ENCODE data around the gene MYRIP.

Gene MYRIP

DNA sequence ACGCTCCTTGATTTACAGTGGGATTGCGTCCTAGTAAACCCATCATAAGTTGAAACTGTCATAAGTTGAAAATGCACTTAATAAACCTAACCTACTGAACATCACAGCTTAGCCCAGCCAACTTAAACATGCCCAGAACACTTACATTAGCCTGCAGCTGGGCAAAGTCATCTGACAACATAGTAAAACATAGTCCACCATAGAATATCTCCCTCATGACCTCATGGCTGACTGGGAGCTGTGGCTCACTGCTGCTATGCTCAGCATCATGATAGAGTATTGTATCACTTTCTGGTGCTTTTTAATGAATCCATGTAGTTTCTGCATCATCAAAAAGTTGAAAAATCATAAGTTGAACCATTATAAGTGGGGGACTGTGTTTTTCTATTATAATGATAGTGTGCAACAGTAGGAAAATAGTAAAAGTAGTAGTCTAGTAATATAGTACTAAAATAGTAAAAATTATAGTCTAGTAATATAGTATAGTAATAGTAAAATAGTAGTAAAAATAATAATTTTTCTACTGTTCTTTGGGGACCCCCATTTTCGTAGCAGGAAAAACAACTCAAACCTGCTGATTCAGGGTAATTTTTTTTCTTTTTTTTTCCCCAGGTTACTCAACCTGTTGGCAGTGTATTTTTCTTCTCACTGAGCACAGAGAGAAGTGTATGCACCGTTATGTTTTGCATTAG, 233.5 kb downstream of the MYRIP start:
- Histone ChIP-seq H3K4me1 (ENCODE audit: control insufficient read depth in 1 of 2, insufficient read depth in 2 of 2, low read length in 2 of 2) (no peaks in the 10 kb centered on the region), H3K9me3 (ENCODE audit: control insufficient read depth in 1 of 2, low read length in 2 of 2) (no peaks in the 10 kb centered on the region), H3K27me3 (ENCODE audit: control insufficient read depth in 1 of 2, insufficient read depth in 2 of 2, low read length in 2 of 2) (no peaks in the 10 kb centered on the region), H3K36me3 (ENCODE audit: control insufficient read depth in 1 of 2, insufficient read depth in 2 of 2, low read length in 2 of 2) (no peaks in the 10 kb centered on the region), H3K9ac (ENCODE audit: low read depth in 1 of 2, low read length in 2 of 2) (no peak overlapping the region), H3K4me3 (ENCODE audit: low read depth in 1 of 2, low read length in 2 of 2) (no peak overlapping the region), H3K27ac (ENCODE audit: low read depth, low read length) (no peak overlapping the region)

DNA sequence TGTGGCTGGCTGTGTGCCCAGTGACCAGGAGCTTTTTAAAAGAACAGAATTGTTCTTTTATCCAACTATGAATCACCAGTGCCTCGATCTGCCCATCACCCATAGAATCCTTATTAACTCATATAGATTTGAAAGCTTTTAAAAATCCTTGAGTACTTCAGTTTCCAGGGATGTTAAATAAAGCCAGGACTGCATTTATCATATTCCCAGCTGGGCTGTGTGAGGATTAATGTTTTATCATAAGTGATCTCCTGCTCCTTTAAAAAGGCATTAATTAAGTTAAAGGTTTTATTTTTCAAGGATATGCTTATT, 234.0 kb downstream of the MYRIP start:
- Histone ChIP-seq H3K36me3 (ENCODE audit: control insufficient read depth in 1 of 2, insufficient read depth in 2 of 2, low read length in 2 of 2) (no peaks in the 10 kb centered on the region), H3K4me1 (ENCODE audit: control insufficient read depth in 1 of 2, insufficient read depth in 2 of 2, low read length in 2 of 2) (no peaks in the 10 kb centered on the region), H3K27ac (ENCODE audit: low read depth, low read length) (no peak overlapping the region), H3K9ac (ENCODE audit: low read depth in 1 of 2, low read length in 2 of 2) (no peak overlapping the region), H3K9me3 (ENCODE audit: control insufficient read depth in 1 of 2, low read length in 2 of 2) (no peaks in the 10 kb centered on the region), H3K4me3 (ENCODE audit: low read depth in 1 of 2, low read length in 2 of 2) (no peak overlapping the region), H3K27me3 (ENCODE audit: control insufficient read depth in 1 of 2, insufficient read depth in 2 of 2, low read length in 2 of 2) (no peaks in the 10 kb centered on the region)

DNA sequence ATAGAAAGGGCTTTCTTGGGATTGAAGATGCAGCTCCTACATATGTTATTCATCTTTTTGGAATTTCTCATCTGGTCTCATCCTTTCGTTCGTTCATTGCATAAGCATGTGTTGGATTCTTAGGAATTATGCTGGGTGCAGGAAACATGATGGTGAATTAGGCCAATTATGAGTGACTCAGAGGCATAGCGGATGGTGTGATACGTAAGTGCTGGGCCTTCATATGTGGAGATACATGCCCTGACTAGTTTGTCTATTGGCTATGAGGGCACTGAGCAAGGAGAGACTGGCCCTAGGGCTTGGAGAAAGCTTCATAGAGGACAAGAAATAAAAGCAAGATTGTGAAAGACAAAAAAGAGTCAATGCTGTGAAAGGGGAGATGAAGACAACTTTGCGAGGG, 235.1 kb downstream of the MYRIP start:
- no peak overlapping the region for H3K4me3 ChIP-seq (ENCODE audit: low read depth in 1 of 2, low read length in 2 of 2)
- H3K27ac ChIP-seq (ENCODE audit: low read depth, low read length) = no peak overlapping the region
- H3K27me3 ChIP-seq (ENCODE audit: control insufficient read depth in 1 of 2, insufficient read depth in 2 of 2, low read length in 2 of 2) = no peaks in the 10 kb centered on the region
- no peaks in the 10 kb centered on the region for H3K4me1 ChIP-seq (ENCODE audit: control insufficient read depth in 1 of 2, insufficient read depth in 2 of 2, low read length in 2 of 2)
- H3K9ac ChIP-seq (ENCODE audit: low read depth in 1 of 2, low read length in 2 of 2) = no peak overlapping the region
- no peaks in the 10 kb centered on the region for H3K36me3 ChIP-seq (ENCODE audit: control insufficient read depth in 1 of 2, insufficient read depth in 2 of 2, low read length in 2 of 2)
- no peaks in the 10 kb centered on the region for H3K9me3 ChIP-seq (ENCODE audit: control insufficient read depth in 1 of 2, low read length in 2 of 2)

DNA sequence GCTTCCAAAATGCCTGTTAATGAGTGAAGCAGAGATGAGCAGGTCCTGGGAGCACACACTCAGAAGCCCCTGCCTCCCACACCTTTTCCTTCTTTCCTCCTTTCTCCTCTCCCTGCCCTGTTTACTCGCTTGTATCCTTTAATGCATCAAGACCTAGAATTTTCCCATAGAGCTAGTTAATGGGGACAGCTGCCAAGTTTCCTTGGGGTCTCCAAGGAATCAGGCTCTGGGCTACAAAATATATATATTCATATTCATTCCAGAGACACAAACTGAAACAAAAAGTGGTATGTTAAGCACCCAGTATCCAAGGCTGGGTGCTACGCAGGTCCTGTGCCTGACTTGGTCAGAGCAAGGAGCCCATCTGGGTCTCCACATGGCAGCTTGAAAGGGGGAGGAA, 235.6 kb downstream of the MYRIP start:
- Histone ChIP-seq H3K9me3 (ENCODE audit: control insufficient read depth in 1 of 2, low read length in 2 of 2) (no peaks in the 10 kb centered on the region), H3K27me3 (ENCODE audit: control insufficient read depth in 1 of 2, insufficient read depth in 2 of 2, low read length in 2 of 2) (no peaks in the 10 kb centered on the region), H3K4me1 (ENCODE audit: control insufficient read depth in 1 of 2, insufficient read depth in 2 of 2, low read length in 2 of 2) (no peaks in the 10 kb centered on the region), H3K27ac (ENCODE audit: low read depth, low read length) (no peak overlapping the region), H3K9ac (ENCODE audit: low read depth in 1 of 2, low read length in 2 of 2) (no peak overlapping the region), H3K36me3 (ENCODE audit: control insufficient read depth in 1 of 2, insufficient read depth in 2 of 2, low read length in 2 of 2) (no peaks in the 10 kb centered on the region), H3K4me3 (ENCODE audit: low read depth in 1 of 2, low read length in 2 of 2) (no peak overlapping the region)

DNA sequence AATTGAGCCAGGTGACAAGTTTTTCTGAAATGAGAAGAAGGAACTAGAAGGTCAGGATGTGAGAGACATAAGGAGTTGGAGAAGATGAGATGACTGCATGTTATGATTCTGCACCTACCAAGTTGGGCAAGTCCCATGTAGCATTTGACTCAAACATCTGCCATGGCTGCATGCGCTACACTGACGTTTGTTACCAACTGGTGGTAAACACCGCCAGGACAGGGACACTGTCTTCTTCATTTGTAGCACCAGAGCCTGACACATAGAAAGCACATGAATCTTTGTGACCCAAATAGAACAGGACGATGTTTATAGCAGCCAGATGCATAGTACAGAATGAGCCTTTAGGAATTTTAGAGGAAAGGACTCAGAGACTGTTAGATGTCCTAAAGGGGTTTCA, 236.7 kb downstream of the MYRIP start:
- no peaks in the 10 kb centered on the region for H3K27me3 ChIP-seq (ENCODE audit: control insufficient read depth in 1 of 2, insufficient read depth in 2 of 2, low read length in 2 of 2)
- no peaks in the 10 kb centered on the region for H3K4me1 ChIP-seq (ENCODE audit: control insufficient read depth in 1 of 2, insufficient read depth in 2 of 2, low read length in 2 of 2)
- no peak overlapping the region for H3K9ac ChIP-seq (ENCODE audit: low read depth in 1 of 2, low read length in 2 of 2)
- no peak overlapping the region for H3K4me3 ChIP-seq (ENCODE audit: low read depth in 1 of 2, low read length in 2 of 2)
- H3K36me3 ChIP-seq (ENCODE audit: control insufficient read depth in 1 of 2, insufficient read depth in 2 of 2, low read length in 2 of 2) = no peaks in the 10 kb centered on the region
- no peak overlapping the region for H3K27ac ChIP-seq (ENCODE audit: low read depth, low read length)
- H3K9me3 ChIP-seq (ENCODE audit: control insufficient read depth in 1 of 2, low read length in 2 of 2) = no peaks in the 10 kb centered on the region

DNA sequence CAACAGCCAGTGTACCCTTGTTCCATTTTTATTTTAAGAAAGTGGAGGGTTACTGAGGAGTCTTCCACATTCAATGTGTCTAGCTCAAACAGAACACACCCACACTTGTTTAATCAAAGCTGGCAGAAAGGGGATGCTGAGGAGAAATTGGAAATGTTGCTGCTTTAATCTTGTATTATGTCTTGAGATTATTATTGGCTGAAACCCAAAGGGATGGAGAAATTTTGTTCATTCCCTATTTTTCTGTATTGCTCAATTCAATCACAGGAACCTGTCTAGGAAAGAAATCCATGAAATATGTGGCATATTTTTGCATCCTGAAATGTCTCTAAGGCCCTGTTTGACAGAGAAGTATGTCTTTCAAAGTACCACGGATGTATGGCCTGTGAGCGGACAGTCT, 238.0 kb downstream of the MYRIP start:
- Histone ChIP-seq H3K36me3 (ENCODE audit: control insufficient read depth in 1 of 2, insufficient read depth in 2 of 2, low read length in 2 of 2) (no peaks in the 10 kb centered on the region), H3K4me3 (ENCODE audit: low read depth in 1 of 2, low read length in 2 of 2) (no peak overlapping the region), H3K4me1 (ENCODE audit: control insufficient read depth in 1 of 2, insufficient read depth in 2 of 2, low read length in 2 of 2) (no peaks in the 10 kb centered on the region), H3K9ac (ENCODE audit: low read depth in 1 of 2, low read length in 2 of 2) (no peak overlapping the region), H3K9me3 (ENCODE audit: control insufficient read depth in 1 of 2, low read length in 2 of 2) (no peaks in the 10 kb centered on the region), H3K27ac (ENCODE audit: low read depth, low read length) (no peak overlapping the region), H3K27me3 (ENCODE audit: control insufficient read depth in 1 of 2, insufficient read depth in 2 of 2, low read length in 2 of 2) (no peaks in the 10 kb centered on the region)

DNA sequence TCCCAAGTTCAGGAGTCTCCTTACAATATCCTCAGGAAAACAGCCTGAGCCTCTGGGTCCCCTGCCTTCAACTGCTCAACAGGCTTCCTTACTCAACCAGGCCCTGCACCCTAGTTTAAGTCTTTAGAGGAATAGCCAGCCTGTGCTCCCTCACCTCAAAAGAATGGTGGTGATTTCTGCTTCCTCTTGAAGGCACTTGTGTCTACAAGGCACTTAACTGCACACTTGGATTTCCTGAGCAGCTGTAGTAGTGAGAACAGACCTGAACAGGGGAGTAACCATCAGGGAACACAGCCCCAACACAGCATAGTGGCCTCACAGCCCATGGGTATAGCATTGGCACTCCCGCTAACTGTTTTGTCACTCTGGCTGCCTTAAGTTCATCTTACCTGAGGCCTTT, 244.3 kb downstream of the MYRIP start:
- no peaks in the 10 kb centered on the region for H3K4me1 ChIP-seq (ENCODE audit: control insufficient read depth in 1 of 2, insufficient read depth in 2 of 2, low read length in 2 of 2)
- H3K4me3 ChIP-seq (ENCODE audit: low read depth in 1 of 2, low read length in 2 of 2) = no peak overlapping the region
- H3K9ac ChIP-seq (ENCODE audit: low read depth in 1 of 2, low read length in 2 of 2) = no peak overlapping the region
- H3K9me3 ChIP-seq (ENCODE audit: control insufficient read depth in 1 of 2, low read length in 2 of 2) = no peaks in the 10 kb centered on the region
- H3K27me3 ChIP-seq (ENCODE audit: control insufficient read depth in 1 of 2, insufficient read depth in 2 of 2, low read length in 2 of 2) = no peaks in the 10 kb centered on the region
- no peaks in the 10 kb centered on the region for H3K36me3 ChIP-seq (ENCODE audit: control insufficient read depth in 1 of 2, insufficient read depth in 2 of 2, low read length in 2 of 2)
- no peak overlapping the region for H3K27ac ChIP-seq (ENCODE audit: low read depth, low read length)

DNA sequence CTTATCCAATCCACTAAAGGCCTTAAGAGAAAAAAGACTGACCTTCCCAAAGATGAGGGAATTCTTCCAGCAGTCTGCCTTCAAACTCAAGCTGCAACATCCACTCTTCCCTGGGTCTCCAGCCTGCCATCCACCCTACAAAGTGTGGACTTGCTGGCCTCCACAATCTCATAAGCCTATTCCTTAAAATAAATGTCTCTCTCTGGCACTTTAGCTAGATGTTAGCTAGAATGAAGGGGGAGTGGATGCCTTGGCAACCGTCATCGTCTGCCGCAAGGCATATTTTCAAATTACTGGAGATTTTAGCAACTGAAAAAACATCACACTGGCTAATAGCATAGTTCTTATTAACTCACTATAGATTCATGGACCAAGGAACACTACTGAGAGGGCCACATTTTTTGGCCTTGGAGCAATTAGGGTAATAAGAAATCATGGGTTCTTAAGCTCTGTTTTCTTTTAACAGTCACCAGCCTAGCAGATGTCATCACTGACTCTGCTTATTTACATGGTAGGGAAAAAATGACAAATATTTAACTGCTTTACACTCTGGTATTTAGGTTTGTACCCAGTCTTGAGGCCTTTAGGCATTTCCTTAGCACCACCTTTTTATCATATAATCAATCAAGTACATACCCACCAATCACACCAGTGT, 245.3 kb downstream of the MYRIP start:
- Histone ChIP-seq H3K27ac (ENCODE audit: low read depth, low read length) (no peak overlapping the region), H3K4me1 (ENCODE audit: control insufficient read depth in 1 of 2, insufficient read depth in 2 of 2, low read length in 2 of 2) (no peaks in the 10 kb centered on the region), H3K9ac (ENCODE audit: low read depth in 1 of 2, low read length in 2 of 2) (no peak overlapping the region), H3K9me3 (ENCODE audit: control insufficient read depth in 1 of 2, low read length in 2 of 2) (no peaks in the 10 kb centered on the region), H3K4me3 (ENCODE audit: low read depth in 1 of 2, low read length in 2 of 2) (no peak overlapping the region), H3K36me3 (ENCODE audit: control insufficient read depth in 1 of 2, insufficient read depth in 2 of 2, low read length in 2 of 2) (no peaks in the 10 kb centered on the region), H3K27me3 (ENCODE audit: control insufficient read depth in 1 of 2, insufficient read depth in 2 of 2, low read length in 2 of 2) (no peaks in the 10 kb centered on the region)

DNA sequence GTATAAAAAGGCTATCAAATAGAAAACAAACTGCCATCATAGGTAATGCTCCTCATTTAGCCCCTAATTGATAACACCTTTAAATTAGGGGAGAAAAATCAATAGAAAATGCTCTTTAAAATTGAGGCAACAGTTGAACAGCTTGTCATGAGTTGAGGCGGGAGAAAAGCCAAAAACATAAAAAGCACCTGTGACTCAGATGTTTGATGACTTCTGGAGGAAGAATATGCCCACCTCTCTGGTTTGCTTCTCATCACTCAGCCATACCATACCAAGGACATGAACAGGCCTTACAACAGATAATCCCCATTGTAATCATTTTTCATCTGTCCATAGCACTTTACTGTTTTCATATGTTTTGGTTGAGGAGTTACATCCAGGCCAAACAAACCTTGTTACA, 246.0 kb downstream of the MYRIP start:
- Histone ChIP-seq H3K27ac (ENCODE audit: low read depth, low read length) (no peak overlapping the region), H3K9me3 (ENCODE audit: control insufficient read depth in 1 of 2, low read length in 2 of 2) (no peaks in the 10 kb centered on the region)

DNA sequence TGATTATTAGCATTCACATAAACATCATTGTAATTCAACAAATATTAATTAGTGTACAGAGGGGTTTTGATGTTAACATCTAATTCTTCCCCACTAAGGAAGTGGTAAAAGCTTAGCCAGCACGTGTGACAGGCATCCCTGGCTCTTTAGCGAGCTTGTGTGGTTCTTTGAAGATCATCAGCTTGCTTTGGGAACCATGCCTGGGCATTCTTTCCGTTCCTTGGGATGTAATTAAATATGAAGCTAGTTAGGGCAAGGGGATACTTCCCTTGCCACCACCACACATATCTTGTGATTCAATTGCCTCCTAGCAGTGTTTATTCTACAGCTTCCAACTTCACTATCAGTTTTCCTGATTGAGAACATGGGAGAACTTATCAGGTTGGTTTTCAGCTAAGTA, 246.5 kb downstream of the MYRIP start:
- H3K9me3 ChIP-seq (ENCODE audit: control insufficient read depth in 1 of 2, low read length in 2 of 2) = no peaks in the 10 kb centered on the region
- no peak overlapping the region for H3K4me3 ChIP-seq (ENCODE audit: low read depth in 1 of 2, low read length in 2 of 2)
- no peak overlapping the region for H3K27ac ChIP-seq (ENCODE audit: low read depth, low read length)
- no peak overlapping the region for H3K9ac ChIP-seq (ENCODE audit: low read depth in 1 of 2, low read length in 2 of 2)
- H3K36me3 ChIP-seq (ENCODE audit: control insufficient read depth in 1 of 2, insufficient read depth in 2 of 2, low read length in 2 of 2) = no peaks in the 10 kb centered on the region
- no peaks in the 10 kb centered on the region for H3K27me3 ChIP-seq (ENCODE audit: control insufficient read depth in 1 of 2, insufficient read depth in 2 of 2, low read length in 2 of 2)
- no peaks in the 10 kb centered on the region for H3K4me1 ChIP-seq (ENCODE audit: control insufficient read depth in 1 of 2, insufficient read depth in 2 of 2, low read length in 2 of 2)

More for the DNA sequence above, 246.0 kb downstream of the MYRIP start:
- Histone ChIP-seq H3K9ac (ENCODE audit: low read depth in 1 of 2, low read length in 2 of 2) (no peak overlapping the region), H3K4me1 (ENCODE audit: control insufficient read depth in 1 of 2, insufficient read depth in 2 of 2, low read length in 2 of 2) (no peaks in the 10 kb centered on the region), H3K27me3 (ENCODE audit: control insufficient read depth in 1 of 2, insufficient read depth in 2 of 2, low read length in 2 of 2) (no peaks in the 10 kb centered on the region), H3K36me3 (ENCODE audit: control insufficient read depth in 1 of 2, insufficient read depth in 2 of 2, low read length in 2 of 2) (no peaks in the 10 kb centered on the region), H3K4me3 (ENCODE audit: low read depth in 1 of 2, low read length in 2 of 2) (no peak overlapping the region)

Measured in duodenal mucosa (tissue), 2 donors.